ENCODE results near the gene HLA-DOB.
A peak's percentile ranks its signal among the peaks of the same experiment; 100 is the strongest.

Gene HLA-DOB

DNA sequence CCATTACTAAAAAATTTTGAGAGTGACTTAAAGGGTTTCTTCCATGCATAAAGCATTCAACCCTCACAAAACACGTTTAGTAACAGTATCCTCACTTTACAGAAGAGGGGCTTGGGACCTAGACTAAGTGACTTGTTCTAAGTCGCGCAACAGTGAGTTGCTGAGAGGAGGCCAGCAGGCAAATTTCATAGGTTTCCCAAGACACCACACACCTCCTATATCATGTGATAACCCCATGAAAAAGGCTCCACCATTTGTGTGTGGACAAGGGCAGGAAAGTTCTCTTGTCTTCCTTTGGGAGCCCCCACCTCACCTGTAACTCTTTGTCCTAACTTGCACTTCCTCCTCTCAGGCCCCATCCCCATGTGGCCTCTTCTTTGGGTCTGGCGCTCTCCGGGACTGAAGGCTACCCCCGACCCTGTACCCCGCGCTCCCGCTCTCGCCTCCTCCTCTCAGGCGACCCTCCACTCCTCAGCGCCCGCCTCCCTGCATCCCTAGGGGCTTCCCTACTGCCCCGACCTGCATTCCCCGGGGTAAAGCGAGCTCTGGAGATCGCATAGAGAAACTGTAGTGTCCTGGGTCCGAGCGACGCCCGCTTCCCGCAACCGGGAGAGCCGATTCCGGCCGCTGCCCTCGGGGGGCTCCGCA lies 26.7 kb upstream of the HLA-DOB start:
- no peak for DNase-seq (ENCODE audit: low read depth)

DNA sequence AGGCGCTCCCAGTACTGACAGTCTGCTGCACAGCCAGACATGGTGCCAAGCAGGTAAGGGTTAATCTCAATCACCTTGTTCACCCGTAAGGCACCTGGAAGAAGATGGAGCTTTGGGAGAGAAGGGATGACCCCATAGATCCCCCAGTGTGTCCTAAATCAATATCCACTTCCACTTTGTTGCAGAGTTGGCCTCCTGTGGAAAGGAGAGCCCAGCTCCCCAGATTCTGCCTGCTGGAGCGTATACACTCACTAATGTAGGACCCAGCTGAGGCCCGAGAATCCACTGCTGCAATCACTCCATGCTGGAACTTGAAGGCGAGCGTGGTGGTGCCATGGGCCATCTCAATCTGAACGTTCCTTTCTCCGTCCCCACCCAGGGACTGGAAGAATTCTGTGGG lies 25.9 kb upstream of the HLA-DOB start:
- no peak for DNase-seq (ENCODE audit: low read depth)

DNA sequence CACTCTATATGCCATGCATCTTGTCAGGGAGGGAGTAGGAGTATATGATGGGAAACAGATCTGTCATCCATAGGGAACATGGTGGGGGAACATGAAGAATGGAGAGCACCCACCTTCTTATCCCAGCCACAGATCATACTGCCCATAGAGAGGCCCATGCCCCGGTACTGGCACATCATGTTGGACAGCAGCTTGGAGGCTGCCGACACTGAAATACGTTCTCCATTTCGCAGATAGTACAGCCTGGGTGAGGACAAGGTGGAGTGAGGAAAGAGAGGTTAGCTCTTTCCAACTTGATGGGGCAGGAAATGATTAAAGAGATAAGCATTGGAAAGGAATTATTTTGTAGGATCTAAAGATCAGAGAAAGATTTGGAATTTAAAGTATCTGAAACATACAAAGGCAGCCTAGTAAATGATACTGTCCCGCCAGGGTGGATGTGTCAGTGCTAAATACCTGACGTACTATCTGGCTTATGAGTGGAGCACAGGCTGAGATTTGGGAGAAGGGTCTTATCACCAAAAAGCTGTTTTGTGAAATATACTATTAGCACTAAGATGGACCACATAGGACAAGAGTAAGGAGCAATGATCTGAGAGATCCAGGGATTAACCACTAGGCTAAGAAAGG lies 25.3 kb upstream of the HLA-DOB start:
- no peak for DNase-seq (ENCODE audit: low read depth)

DNA sequence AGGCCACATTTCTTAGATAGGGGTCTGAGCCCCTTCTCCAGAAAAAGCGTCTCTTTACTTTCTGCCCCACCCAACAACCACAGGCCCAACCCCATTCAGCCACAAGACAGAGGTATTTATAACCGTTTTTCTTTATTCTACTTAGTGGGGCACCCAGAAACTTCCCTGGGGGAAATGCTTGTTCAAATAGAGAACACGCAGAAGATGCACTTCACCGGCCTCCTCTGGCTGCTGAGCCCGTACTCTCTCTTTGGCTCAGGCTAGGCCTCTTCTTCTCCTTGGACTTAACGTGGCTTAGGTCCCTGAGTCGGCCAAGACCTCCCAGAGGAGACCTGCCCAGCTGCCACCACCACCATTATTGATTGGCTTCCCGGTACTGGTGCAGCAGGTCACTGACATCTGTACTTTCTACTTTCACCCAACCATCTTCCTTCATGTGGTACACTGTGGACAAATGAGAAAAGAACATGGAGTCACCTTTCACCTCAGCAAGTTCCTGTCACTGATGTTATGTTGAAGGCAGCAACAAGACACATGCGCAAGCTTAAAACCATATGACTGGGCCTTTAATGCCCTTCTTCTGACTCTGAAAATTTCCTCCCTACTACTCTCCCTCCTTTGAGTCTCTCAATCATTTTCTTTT lies 23.9 kb upstream of the HLA-DOB start:
- no peak for DNase-seq (ENCODE audit: low read depth)

DNA sequence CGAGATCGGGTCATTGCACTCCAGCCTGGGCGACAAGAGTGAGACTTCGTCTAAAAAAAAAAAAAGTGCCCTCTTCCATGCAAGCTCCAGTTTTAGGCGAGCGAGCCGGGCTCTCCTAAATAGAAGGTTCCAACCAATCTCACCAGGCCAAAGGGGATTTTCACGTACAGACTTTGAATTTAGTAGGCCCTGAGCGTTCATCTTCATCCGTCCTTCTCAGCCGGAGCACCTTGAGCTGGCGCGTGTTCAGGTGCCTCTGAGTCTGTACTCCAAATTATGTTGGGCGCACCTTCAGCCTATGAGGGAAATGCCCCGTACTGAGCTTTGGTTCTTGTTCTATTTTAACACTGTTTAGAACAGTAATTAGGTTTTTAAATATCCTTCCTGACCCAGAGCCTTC lies 22.6 kb upstream of the HLA-DOB start:
- no peak for DNase-seq (ENCODE audit: low read depth)

DNA sequence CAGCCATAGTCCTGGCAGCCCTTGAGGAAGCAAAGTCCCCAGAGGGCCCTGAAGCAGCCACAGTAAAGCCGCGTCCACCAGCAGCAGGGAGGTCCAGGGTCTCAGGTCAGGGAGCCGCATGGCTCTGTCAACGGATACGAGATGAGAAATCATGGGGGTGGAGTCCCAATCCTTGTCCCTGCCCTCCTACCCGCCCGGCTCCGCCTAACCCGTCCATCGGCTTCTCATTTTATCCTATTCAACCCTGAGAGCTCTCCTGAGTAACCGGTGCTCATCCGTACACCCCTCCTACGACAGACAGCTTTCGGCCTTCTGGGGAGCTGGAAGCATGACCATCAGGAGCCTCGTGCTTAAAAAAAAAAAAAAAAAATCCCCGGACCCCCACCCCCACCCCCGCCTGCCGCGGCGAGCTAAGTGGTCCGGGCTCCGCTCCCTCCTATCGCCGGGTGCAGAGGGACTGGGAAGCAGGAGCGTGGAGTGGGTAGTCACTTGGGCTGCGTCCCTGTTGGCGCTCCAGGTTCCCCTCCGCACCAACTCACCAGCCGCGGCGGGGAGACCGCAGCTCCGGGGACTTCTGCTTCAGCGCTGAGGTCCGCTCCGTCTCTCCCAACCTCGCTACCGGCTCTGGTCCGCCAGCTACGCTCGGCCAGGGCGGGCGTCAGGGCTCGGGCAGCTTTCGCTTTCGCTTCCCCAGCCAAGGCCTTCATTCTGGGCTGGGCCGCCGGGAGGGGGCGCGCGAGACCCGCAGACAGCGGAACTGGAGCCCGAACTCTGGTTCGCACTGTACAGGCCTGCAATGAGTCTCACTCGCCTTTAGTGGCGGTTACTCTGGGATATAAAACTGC lies 21.5 kb upstream of the HLA-DOB start, which contains the start of gene TAP2:
TAP2 (minus strand) TSS at position 626 of the 845 bp plus-strand sequence; CDS start at position 120, 506 bp downstream.
- DNase-seq (ENCODE audit: low read depth): peak; percentile 96

DNA sequence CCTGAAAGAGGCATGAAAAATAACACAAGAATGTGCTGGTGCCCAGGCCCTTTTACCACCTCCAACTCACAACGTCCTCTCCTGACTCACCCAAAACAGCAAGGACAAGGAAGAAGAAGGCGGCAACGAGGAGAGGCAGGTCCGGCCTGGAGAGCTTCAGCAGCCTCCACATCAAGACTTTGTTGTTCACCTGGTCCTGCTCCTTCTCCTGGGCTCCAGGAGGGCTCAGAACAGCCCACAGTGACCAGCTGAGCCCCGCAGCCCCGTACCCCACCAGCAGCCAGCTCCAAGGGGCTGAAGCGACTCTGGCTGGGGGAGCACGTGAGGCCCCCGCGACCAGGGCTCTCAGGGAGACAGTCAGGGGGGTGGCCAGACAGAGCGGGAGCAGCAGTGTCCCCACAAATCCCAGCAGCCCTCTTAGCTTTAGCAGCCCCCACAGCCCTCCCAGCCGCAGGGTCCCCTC lies 20.9 kb upstream of the HLA-DOB start:
- DNase-seq (ENCODE audit: low read depth): no peak

DNA sequence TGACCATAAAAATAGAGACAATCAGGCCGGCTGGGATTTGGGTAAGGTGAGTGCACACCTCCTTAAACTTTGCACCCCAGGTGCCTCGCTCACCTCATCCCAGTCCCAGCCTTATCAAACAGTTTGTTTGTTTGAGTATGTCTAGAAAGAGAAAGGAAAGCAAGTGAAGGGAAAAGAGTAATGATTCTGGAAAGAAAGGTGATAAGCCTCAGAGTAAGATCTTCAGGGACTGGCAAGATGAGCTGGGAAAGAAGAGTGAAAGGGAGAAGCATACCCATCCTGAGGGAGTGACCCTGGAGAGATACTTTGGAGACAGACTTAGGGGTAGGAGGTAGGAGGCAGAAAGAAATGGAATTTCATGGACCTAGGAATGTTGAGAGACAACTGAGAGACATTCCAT lies 20.1 kb upstream of the HLA-DOB start:
- DNase-seq (ENCODE audit: low read depth): no peak

DNA sequence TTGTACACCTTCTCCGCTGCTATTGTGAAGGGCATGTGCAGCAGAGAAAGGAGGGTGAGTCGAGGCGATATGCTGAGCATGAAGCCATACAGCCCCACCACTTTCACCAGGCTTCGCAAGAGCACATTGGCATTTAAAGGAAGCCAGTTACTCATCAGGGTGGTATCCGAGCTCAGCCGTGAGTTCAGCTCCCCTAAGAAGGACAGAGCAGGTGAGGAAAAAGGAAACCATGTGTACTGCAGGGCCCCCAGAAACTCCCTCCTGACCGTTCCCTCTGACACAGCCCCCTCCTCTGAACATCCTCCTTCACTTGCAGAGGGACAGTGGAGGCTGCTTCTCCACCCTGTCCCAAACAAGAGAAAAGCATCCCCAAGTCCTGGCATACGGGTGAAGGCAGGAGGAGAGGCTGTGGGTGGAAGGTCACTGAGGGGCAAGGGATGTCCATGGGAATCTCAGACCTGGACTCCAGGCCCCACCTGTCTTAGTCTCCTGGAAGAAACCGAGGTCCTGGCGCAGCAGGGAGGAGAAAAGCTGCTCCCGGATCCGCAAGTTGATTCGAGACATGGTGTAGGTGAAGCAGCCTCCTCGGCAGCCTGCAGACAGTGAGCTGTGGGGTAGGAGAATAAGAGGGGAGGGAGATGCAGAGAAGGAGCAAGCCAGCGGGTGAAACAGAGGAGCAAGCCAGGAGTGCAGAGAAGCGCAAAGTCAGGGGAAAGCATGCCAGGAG lies 18.5 kb upstream of the HLA-DOB start:
- no peak for DNase-seq (ENCODE audit: low read depth)

DNA sequence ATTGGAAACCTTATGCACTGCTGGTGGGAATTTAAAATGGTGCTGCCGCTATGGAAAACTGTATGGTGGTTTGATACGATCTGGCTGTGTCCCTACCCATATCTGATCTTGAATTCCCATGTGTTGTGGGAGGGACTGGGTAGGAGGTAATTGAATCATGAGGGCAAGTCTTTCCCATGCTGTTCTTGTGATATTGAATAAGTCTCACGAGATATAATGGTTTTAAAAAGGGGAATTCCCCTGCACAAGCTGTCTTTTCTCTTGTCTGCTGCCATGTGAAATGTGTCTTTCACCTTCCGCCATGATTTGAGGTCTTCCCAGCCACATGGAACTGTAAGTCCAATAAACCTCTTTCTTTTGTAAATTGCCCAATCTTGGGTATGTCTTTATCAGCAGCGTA lies 16.9 kb upstream of the HLA-DOB start:
- DNase-seq (ENCODE audit: low read depth): no peak

DNA sequence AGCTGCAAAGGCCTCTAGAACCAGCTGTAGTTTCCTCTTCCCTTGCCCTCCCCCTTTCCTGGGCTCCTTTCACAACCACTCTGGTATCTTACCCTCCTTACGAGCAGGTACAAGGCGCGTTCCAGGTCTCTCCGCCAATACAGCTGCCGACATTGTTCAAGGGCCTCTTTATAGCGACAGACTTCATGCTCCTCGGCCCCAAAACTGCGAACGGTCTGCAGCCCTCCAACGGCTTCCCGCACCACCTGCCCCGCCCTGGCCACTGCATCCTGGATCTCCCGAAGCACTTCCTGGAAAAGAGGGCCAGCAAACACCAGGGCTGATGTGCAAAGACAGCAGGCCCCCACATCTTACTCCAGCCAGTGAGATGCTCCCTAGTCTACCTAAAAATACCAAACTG lies 15.7 kb upstream of the HLA-DOB start:
- DNase-seq (ENCODE audit: low read depth): no peak

DNA sequence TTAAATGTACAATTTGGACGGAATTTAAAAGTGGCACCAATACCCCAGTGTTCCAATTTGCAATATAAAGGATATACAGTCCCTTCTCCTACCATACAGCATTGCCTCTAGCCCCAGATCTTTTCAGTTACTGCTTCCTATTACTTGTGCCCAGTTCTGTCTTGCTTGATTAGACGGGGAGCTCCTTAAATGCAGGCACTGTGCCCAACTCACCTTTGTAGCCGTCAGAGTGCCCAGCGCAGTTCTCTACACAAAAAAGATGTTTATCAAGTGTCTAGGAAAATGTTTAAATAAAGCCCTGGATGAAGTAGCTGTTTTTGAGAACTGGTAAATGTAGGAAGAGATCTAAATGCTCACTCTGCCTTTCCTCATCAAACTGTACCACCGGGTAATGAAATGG lies 14.1 kb upstream of the HLA-DOB start:
- no peak for DNase-seq (ENCODE audit: low read depth)

DNA sequence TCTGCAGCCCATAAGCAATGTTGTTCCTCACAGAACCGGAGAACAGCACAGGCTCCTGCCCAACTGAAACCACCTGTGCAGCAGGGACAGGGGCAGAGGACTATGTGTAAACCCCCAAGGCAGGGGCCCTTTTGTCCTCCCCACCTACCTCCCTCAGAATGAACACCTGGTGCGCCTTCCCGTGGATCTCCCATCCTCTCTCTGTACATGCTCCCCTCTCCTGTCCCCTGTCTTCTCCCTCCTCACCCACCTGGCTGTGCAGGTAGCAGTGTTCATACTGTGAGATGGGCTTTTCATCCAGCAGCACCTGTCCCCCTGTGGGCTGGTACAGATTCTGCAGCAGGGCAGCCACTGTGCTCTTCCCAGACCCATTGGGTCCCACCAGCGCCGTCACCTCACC lies 13.2 kb upstream of the HLA-DOB start:
- DNase-seq (ENCODE audit: low read depth): no peak

DNA sequence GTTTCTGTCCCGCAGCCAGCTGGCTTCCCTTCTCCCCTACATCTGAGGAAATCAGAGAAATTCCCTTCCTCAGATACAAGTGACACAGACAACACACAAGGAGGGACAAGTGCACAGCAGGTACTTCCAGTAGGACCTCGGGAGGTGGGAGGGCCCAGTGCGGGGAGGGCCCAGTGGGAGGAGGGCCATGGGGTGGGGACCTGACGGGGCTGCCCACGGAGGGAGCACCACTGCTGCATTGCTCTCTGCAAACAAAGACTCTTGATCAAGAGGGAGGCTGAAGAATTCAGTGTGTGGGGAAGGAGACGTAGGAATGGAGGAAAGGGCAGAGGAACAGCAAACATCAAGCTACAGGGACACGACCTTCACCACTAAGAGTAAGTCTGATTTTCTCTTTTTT lies 12.7 kb upstream of the HLA-DOB start:
- DNase-seq (ENCODE audit: low read depth): no peak

DNA sequence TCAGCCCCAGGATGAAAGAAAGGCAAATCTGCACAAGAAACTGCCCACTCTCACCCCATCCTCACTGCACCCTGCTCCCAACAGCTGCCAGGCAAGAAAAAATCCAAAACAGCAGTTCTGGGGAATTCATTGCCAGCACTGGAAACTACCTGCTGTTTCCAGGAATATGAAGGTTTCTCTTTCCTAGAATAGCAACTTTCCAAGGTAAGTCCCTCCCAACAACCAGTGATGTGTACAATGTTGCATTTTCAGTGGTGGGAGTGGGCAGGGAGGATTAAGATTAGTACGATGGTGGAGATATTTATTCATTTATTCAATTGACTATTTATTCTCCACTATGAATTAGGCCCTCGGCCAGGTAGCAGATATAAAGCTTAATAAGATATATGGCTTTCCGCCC lies 10.2 kb upstream of the HLA-DOB start:
- DNase-seq (ENCODE audit: low read depth): no peak

DNA sequence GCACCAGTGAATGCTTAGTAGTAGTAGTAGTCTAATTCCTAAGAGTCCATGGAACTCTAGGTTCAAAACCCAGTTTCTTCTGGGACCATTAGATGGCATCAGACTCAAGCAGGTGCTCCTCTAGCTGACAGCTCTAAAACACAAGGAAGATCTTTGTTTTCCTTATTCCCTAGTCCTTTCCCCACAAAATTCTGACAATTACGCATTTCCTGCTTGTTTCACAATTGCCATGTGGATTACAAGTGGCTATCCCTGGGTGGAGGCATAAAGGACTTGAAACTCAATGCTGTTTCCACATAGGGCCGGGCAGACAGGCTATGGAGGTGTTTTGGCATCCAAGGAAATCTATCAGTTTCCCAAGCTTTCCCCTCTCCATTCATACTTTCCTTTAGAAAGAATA lies 9.2 kb upstream of the HLA-DOB start:
- no peak for DNase-seq (ENCODE audit: low read depth)

DNA sequence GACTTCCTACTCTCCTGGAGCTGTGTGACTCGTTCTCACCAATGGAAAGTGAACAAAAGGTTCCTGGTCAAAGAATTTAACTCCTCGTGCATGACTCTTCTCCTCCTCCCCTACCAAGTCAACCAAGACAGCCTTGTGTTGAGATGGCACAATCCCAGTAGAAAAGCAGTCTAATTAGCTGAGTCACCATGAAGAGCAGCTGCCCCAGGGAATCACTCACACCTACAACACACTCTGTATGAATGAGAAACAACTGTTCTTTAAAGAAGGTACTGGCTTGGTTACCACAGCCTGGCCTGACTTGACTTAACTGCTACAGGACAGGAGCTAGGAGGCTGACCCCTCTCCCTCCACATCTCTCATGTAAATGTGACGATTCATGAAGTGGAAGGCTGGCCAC lies 2.9 kb upstream of the HLA-DOB start:
- no peak for DNase-seq (ENCODE audit: low read depth)

DNA sequence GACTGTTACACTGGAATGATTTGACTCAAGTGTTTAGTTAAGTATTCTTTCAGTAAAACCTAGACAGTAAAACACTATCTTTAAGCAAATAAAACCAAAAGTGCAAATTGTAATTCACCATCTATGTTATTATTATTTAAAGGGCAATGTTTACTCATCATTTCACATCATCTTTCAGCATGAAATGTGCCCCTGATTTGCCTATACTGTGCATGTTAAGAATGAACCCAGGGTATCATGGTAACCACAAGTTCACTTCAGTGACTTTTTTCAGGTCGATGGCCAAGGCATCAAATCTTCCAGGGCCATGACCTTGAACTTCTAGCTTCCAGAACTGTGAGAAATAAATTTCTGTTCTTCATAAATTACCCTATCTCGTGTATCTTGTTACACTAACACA lies 2.1 kb upstream of the HLA-DOB start:
- DNase-seq (ENCODE audit: low read depth): no peak

DNA sequence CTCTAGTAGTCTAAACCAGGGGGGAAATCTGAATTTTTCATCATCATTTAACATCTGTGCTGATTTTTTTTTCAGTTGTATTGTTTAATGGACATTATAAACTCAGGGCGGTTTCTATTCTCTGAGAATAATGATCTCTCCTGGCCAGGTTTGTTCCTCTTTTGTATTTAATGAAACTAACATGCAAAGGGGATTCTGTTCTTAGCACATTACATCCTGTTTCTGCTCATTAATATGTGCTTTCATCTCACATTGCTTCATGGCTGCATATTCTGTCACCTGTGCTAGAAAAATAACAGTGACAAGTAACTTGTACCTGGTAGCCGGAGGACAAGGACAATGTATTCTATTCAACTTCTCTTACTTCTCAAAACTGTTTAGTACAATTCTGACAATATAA lies 806 bp downstream of the HLA-DOB start:
- DNase-seq (ENCODE audit: low read depth): no peak

DNA sequence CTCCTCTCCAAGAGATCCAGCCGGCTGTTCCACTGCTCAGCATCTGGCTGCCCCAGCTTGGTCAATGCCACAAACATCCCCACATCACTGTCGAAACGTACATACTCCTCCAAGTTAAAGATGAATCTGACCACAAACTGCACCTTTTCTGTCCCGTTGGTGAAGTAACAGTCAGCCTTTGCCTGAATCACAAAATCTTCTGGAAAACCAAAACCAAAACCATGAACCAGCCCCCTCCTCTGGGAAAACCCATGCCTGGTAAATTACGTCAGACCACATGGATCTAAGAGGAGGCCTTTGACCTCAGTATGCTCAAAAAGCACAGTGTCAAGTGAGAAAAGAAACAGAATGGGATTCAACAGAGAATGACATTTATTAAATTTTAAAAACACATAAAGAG lies 1.7 kb downstream of the HLA-DOB start:
- no peak for DNase-seq (ENCODE audit: low read depth)

DNA sequence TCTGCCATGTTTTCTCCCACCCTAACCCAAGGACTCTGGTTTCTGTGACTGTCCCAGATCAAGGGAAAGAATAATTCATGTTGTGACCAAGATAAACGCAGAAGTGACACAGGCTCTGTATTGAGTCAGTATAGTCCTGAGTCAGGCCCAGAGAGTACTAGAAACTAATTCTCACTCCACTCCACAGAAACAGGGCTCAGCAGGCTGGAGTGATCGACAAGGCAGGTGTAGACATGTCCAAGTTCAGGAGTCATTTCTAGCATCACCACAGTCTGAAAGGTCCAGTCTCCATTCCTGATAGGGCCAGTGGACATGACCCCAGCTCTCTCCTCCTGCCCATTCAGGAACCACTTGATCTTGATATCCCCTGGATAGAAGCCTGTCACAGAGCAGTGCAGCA lies 2.7 kb downstream of the HLA-DOB start:
- no peak for DNase-seq (ENCODE audit: low read depth)

DNA sequence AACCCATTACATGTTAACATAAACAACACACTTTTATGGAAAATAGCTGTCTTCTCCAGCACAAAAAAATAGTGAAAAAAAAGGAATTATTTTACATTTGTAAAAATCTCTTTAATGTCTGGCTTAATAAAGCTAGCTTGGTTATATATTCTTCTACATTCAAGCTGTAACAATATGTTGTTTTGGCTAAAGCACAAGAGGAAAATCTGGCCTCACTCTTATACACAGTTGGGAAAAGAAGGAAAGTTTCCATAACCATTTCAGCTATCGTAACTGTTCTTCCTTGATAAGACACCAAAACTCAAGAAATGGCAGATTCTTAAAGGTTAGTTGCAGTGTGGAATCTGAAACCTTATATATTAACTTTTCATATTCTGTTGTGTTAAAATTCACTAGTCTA lies 7.6 kb downstream of the HLA-DOB start:
- no peak for DNase-seq (ENCODE audit: low read depth)

Data from stimulated activated CD4-positive, alpha-beta T cell treated with anti-CD3 and anti-CD28 coated beads, Interleukin-2, amount 100 ng/mL, for 4 hours (primary cell).